Measurements from ENCODE around the gene GAS2L2. TPM values are rescaled to one million over a fixed set of nuclear protein-coding genes. Genes with fewer than 3 reads are reported as not detected.

The GAS2L2 gene
- polyA plus RNA-seq, 1 donor = not detected

DNA sequence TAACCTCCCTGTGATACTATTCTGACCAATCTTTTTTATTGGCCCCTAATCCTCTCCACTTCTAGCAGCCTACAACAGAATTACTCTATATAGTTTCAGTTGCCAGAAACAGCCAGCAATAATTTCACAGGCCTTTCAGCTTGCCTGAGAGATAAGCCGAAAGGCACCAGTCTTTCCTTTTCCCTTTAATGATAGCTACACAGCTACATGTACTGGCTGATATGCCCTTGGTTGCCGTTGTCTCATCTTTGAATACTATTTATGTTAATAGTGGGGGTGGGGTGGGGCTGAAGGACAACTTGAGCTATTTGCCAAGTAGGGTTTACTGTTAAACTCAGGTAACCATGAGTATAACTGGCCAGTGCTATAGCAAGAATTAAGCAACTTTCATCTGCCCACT is 57.4 kb downstream of the GAS2L2 start:
- no peak for DNase-seq (ENCODE audit: low read depth)

DNA sequence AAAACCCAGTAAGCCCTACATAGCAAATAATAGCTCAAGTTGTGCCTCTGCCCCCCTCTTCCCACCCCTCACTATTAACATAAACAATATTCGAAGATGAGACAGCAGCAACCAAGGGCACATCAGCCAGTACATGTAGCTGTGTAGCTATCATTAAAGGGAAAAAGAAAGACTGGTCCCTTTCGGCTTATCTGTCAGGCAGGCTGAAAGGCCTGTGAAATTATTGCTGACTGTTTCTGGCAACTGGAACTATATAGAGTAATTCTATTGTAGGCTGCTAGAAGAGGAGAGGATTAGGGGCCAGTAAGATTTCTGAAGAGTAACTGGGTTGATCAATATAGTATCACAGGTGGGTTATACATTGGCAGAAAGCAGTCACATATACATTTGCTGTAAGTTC is 58.1 kb downstream of the GAS2L2 start:
- no peak for DNase-seq (ENCODE audit: low read depth)

Other genes with a start within 250 kb of the GAS2L2 start
- not detected for gene SLFN12L, start 215.6 kb downstream of the GAS2L2 start, polyA plus RNA-seq (ENCODE audit: insufficient read length)
- gene SLFN14, start 192.4 kb downstream of the GAS2L2 start, polyA plus RNA-seq (ENCODE audit: insufficient read length) = 0.24 TPM
- gene PEX12, start 174.7 kb downstream of the GAS2L2 start, polyA plus RNA-seq (ENCODE audit: insufficient read length) = 7.1 TPM
- gene AP2B1, start 165.9 kb downstream of the GAS2L2 start, polyA plus RNA-seq (ENCODE audit: insufficient read length) = 75.0 TPM
- 3.1 TPM for gene RASL10B, start 21.6 kb downstream of the GAS2L2 start, polyA plus RNA-seq (ENCODE audit: insufficient read length)
- not detected for gene C17orf50, start 7.6 kb upstream of the GAS2L2 start, polyA plus RNA-seq (ENCODE audit: insufficient read length)
- 3.6 TPM for gene MMP28, start 42.4 kb upstream of the GAS2L2 start, polyA plus RNA-seq (ENCODE audit: insufficient read length)
- gene TAF15, start 56.2 kb upstream of the GAS2L2 start, polyA plus RNA-seq (ENCODE audit: insufficient read length) = 110 TPM
- 0.10 TPM for gene HEATR9, start 115.7 kb upstream of the GAS2L2 start, polyA plus RNA-seq (ENCODE audit: insufficient read length)
- gene CCL5, start 127.1 kb upstream of the GAS2L2 start, polyA plus RNA-seq (ENCODE audit: insufficient read length) = 1.2 TPM
- gene RDM1, start 177.5 kb upstream of the GAS2L2 start, polyA plus RNA-seq (ENCODE audit: insufficient read length) = 0.28 TPM
- gene LYZL6, start 190.5 kb upstream of the GAS2L2 start, polyA plus RNA-seq (ENCODE audit: insufficient read length) = not detected
- gene CCL16, start 228.3 kb upstream of the GAS2L2 start, polyA plus RNA-seq (ENCODE audit: insufficient read length) = 0.39 TPM
- gene CCL14, start 233.5 kb upstream of the GAS2L2 start, polyA plus RNA-seq (ENCODE audit: insufficient read length) = 34.6 TPM
- gene CCL15, start 248.3 kb upstream of the GAS2L2 start, polyA plus RNA-seq (ENCODE audit: insufficient read length) = not detected

Measured in forelimb muscle (tissue), 1 donor.